GM18858 (cell line): ENCODE results near the gene ARHGAP4.

Source experiments
- ATAC-seq: cut with Tn5 transposase; IDR thresholded peaks from one replicate; pipeline ENCODE4 v1.9.1; 2021; ENCODE audit not compliant: unreplicated experiment

The ARHGAP4 gene

GRCh38 chrX:153964105-153964504 lies 38.0 kb upstream of the ARHGAP4 start:
- ATAC-seq = no peak

- ATAC-seq = no peak
Measured at GRCh38 chrX:153963546-153963945, 37.5 kb upstream of the ARHGAP4 start.

DNA sequence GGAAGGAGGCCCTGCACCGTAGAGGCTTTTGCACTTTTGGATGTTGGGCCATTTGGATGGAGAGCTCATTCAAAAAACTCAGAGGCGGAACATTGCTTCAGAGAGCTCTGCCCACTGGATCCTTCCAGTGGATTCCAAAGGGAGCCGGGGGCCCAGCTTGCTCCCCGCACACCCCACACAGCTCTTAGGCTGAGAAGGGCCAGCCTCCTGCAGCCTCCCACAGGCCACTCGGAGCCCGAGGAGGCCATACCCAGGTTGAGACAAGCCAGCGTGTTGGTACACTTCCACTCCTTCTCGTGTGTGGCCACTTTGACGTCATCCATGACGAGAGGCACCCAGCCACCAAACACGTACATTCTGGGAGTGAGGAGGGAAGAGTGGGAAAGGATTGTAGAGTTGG lies 35.2 kb upstream of the ARHGAP4 start:
- ATAC-seq = no peak

GRCh38 chrX:153960786-153961185 lies 34.7 kb upstream of the ARHGAP4 start:
- no peak for ATAC-seq

DNA sequence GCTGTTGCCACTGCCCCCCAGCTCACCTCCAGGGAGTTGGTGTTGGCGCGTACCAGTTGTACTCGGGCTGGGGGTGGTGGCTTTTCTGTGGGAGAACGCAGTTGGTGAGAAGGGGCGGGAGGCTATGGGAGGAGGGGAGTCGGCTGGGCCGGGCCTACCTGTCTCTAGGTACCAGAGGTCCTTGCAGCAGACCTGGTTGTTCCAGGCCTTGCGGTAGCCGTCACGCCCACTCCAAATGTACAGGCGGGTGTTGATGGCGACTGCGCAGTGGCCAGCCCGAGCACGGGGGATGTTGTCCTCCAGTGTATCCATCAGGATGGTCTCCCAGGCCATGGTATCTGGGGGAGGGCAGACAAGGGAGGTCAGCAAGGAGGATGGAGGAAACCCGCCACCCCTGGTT lies 34.0 kb upstream of the ARHGAP4 start:
- no peak for ATAC-seq

- no peak for ATAC-seq
Measured at GRCh38 chrX:153959649-153960048, 33.6 kb upstream of the ARHGAP4 start.

DNA sequence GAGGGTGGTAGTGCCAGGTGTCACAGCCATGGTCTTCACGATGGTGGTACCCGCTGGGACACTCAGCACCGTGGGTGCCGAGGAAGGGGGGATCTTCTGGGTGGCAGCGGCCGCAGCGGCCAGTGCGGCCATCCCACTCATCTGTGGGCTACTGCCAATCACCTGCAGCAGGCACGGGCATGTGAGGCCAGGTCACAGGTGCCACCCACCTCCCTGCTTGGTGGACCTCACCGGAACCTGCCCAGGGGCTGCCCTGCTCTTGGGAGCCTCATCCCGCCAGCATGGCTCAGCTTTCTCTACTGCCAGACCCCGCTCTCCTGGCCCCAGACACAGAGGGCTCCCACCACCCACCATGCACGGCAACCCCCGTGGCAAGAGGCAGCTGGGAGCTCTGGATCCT lies 32.5 kb upstream of the ARHGAP4 start:
- no peak for ATAC-seq

- no peak for ATAC-seq
Measured at GRCh38 chrX:153957224-153957623, 31.2 kb upstream of the ARHGAP4 start.

- ATAC-seq = no peak
Measured at GRCh38 chrX:153956044-153956907, 30.2 kb upstream of the ARHGAP4 start.

GRCh38 chrX:153955228-153955732 lies 29.2 kb upstream of the ARHGAP4 start:
- no peak for ATAC-seq

DNA sequence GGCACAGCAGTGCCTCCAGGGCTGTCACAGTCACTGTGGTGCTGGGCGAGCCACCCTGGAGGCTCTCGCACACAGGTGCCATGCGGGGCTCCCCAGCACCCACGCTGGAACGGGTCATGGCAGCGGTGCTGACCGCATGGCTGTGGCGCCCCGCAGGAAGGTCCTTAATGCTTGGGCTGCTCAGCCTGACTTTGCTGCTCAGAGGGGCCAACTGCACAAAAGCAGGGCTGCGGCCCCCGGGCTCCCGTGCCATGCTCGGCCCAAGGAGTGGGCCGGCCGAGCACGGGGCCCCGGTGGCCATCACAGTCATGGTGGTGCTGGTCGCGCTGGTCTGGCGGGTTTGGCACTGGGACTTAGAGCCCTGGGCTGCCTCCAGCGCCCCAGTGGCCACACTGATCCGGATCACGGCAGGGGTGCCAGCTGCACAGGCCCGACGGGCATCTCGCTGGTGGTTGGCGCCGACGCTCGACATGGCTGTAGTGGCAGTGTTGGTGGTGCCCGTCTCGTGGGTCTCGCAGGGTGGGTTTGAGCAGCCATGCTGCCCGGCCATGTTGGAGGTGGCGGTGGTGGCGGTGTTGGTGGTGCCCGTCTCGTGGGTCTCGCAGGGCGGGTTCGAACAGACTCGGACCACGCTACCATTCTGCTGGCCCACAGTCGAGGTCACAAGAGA lies 28.6 kb upstream of the ARHGAP4 start:
- no peak for ATAC-seq

- no peak for ATAC-seq
Measured at GRCh38 chrX:153953892-153954557, 28.0 kb upstream of the ARHGAP4 start.

DNA sequence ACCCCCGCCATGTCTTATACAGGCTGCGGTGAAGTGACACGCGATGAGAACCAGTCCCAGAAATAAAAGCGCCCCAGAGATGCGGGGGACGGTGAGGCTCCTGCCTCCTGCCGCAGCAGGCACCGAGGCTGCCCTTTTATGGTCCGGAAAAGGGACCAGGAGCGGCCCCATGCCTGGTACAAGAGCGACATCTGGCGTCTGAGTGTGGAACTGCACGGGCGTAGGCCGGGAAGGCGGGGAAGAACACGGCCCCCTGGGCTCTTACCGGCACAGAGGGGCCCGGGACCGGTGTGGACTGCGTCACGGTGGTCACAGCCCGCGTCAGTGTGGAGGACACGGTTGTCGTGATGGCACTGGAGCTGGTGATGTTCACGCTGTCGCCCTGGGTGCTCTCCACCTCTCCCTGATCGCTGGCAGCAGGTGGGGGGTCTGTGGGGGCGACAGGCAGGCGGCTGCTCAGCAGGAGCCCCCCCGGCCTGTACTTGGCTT lies 27.3 kb upstream of the ARHGAP4 start:
- no peak for ATAC-seq

DNA sequence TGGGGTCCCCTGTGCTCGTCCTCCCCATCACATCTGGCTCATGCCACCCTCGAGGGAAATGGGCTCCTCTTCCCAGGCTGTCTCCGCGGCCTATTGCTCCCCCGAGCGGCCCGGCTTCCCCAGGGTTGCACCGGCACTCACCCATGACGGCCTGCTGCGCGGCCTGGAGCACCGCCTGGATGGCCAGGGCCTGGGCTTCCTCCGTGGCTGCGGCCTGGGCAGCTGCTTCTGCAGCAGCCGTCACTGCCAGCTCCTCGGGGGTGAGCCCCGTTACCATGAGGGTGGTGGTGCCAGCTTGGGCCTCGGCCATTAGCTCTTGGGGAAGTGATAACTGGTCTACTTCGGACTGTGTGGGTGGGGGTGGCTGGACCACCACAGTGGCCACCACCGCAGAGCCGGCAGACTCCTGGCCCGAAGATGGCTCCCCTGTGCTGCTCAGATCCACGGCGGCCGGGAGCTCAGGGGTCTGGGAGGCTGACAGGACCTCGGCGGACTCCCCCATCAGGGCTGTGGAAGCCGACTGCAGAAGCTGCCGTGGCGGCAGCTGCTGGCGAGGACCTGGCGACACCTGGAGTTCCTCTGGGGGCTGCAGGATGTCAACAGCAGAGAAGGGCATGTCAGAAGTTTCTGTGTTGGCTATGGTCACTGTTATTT lies 26.4 kb upstream of the ARHGAP4 start:
- no peak for ATAC-seq

DNA sequence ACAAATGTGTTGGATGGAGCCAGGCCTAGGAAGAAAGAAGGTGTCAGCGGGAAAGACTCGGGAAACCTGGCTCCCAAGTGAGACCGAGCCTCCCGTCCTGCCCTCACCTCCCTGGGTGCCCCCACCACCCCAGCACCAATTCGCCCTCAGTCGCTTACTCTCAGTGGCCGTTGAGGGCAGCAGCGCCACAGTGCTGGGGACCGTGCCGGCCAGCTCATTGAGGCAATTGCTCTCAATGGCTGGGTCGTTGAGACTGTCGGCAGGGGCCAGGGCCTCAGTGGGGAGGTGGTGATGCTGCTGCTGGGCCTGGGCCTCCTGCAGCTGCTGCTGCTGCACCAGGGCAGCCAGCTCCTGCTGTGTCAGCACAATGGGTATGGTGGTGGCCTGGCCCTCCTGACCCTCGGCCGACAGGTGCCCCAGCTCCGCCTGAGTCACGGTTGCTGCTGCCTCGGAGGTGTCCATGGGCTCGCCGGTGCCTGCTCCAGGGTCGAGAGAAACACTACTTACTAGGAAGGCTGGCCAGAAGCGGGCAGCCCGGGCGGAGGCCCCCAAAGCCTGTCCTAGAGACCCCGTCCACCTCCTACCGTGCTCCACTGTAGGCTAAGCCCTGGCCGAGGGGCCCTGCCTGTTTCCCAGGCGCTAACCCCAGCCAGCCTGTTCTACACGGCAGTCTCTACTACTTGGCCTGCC lies 25.8 kb upstream of the ARHGAP4 start:
- ATAC-seq = no peak

DNA sequence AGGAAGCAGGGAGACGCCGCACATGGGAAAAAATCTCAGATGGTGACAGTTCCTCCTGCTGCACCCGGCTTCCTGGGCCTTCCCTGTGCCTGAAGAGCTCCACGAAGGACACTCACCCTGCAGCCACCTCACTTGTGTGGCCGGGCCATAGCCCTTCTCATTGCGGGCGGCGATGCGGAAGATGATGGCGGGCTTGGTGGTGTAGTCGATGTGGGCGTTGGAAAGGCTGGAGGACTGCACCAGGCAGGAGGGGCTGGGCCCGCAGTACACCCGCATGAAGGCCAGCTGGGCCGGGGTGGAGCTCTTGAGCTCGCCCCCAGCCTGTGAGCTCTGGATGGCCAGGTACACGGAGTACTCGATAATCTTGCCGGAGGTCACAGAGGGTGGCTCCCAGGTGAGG lies 24.1 kb upstream of the ARHGAP4 start:
- ATAC-seq = no peak

GRCh38 chrX:153948847-153949805 lies 23.1 kb upstream of the ARHGAP4 start:
- ATAC-seq = no peak

GRCh38 chrX:153948002-153948466 lies 22.0 kb upstream of the ARHGAP4 start:
- no peak for ATAC-seq
